Measurements from ENCODE around the gene TOMM7. TPM values are rescaled to one million over a fixed set of nuclear protein-coding genes. Genes with fewer than 3 reads are reported as not detected.
A peak's percentile ranks its signal among the peaks of the same experiment; 100 is the strongest.

TOMM7 gene
- total and polyA plus RNA-seq, 10 of the 15 experiments (the other 5 are each of a cell fraction or from before 2014, with no cell fraction given) = 151 to 1,497 (median 322) TPM

DNA sequence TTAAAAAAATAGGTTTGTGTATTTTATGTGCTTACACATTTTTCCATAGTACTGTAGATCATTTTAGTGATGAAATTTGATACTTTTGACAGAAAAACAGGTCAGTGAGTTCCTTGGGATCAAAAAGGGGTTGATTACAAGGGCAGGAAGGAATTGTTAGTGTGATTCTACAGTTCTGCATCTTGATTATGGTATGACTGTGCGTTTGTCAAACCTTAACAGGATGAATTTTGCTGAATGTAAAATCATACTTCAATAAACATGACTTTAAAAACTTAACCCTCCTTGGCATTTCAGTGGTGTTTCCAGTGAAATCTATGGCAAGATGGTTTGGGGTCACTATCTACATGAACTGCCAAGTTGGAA is 35.6 kb upstream of the TOMM7 start:
- TF ChIP-seq SPI1 (IDR thresholded peaks at IDR 0.05; ENCODE audit: borderline replicate concordance, insufficient read depth, low read depth, low read length) (peak; percentile 7; the same call in 1 of the 2 replicates), ZNF24 (IDR thresholded peaks at IDR 0.05) (no peak), BMI1 (IDR thresholded peaks at IDR 0.05; ENCODE audit: borderline replicate concordance) (no peak), YY1 (IDR thresholded peaks at IDR 0.05; ENCODE audit: low read depth, low read length) (no peak), MYB (IDR thresholded peaks at IDR 0.05; ENCODE audit: borderline replicate concordance, low read depth, low read length) (no peak), BACH1 (IDR thresholded peaks at IDR 0.05; ENCODE audit: borderline replicate concordance) (no peak), FOXK2 (IDR thresholded peaks at IDR 0.05) (no peak), TCF7 (IDR thresholded peaks at IDR 0.05; ENCODE audit: borderline replicate concordance) (no peak), NBN (IDR thresholded peaks at IDR 0.05) (no peak), CEBPB (IDR thresholded peaks at IDR 0.05; ENCODE audit: borderline replicate concordance in 1 of 2, low read depth in 2 of 2, low read length in 2 of 2) (no peak), CBX5 (IDR thresholded peaks at IDR 0.05; ENCODE audit: low read depth) (no peak), STAT1 (conservative IDR thresholded peaks at IDR 0.05) (no peak), EP300 (IDR thresholded peaks at IDR 0.05; ENCODE audit: borderline replicate concordance in 1 of 2, control insufficient read depth in 1 of 2, low read depth in 2 of 2, low read length in 2 of 2) (no peak), MTA3 (IDR thresholded peaks at IDR 0.05; ENCODE audit: borderline replicate concordance, low read length) (no peak)
- TF ChIP-seq, protein P1, sequence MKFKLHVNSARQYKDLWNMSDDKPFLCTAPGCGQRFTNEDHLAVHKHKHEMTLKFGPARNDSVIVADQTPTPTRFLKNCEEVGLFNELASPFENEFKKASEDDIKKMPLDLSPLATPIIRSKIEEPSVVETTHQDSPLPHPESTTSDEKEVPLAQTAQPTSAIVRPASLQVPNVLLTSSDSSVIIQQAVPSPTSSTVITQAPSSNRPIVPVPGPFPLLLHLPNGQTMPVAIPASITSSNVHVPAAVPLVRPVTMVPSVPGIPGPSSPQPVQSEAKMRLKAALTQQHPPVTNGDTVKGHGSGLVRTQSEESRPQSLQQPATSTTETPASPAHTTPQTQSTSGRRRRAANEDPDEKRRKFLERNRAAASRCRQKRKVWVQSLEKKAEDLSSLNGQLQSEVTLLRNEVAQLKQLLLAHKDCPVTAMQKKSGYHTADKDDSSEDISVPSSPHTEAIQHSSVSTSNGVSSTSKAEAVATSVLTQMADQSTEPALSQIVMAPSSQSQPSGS (IDR thresholded peaks at IDR 0.05; ENCODE audit: low read length) = 0 out of 2 replicates have a peak, but pooled peaks have one; percentile 16
- TF ChIP-seq, protein P2, sequence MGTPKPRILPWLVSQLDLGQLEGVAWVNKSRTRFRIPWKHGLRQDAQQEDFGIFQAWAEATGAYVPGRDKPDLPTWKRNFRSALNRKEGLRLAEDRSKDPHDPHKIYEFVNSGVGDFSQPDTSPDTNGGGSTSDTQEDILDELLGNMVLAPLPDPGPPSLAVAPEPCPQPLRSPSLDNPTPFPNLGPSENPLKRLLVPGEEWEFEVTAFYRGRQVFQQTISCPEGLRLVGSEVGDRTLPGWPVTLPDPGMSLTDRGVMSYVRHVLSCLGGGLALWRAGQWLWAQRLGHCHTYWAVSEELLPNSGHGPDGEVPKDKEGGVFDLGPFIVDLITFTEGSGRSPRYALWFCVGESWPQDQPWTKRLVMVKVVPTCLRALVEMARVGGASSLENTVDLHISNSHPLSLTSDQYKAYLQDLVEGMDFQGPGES (IDR thresholded peaks at IDR 0.05) = no peak
- ATAC-seq (no peak), DNase-seq (ENCODE audit: low read depth, low spot score) (no peak), FAIRE-seq (no peak)
- Histone ChIP-seq H3K9me3 (replicated peaks; ENCODE audit: control insufficient read depth, insufficient read depth, low read length) (no peaks in the 10 kb centered on the region; the same call in 2 of the 3 replicates), H3K4me2 (ENCODE audit: control insufficient read depth, insufficient read depth) (peak overlapping the region; percentile 38; the same call in 1 of the 2 replicates), H3K79me2 (ENCODE audit: control insufficient read depth, insufficient read depth, low read length) (peaks cover 38% of the 10 kb centered on the region), H3K27me3 (replicated peaks in 1 of 2; ENCODE audit: control insufficient read depth in 2 of 2, insufficient read depth in 2 of 2, low read length in 1 of 2) (no peaks in the 10 kb centered on the region), H3K4me3 (no peak overlapping the region), H3K4me1 (ENCODE audit: control insufficient read depth, insufficient read depth, low read length) (peaks cover 14% of the 10 kb centered on the region), H4K20me1 (ENCODE audit: control insufficient read depth, insufficient read depth) (no peaks in the 10 kb centered on the region), H3K36me3 (ENCODE audit: control insufficient read depth in 2 of 2, insufficient read depth in 2 of 2, low read length in 1 of 2) (peaks cover 0 to 5% of the 10 kb centered on the region in 2 experiments; a peak in 1 of 4 replicates), H2AFZ (ENCODE audit: control insufficient read depth, low read depth, low read length) (no peak overlapping the region), H3K9ac (ENCODE audit: control insufficient read depth, insufficient read depth, low read length) (no peak overlapping the region), H3K27ac (ENCODE audit: control insufficient read depth, insufficient read depth) (peak overlapping the region; percentile 46)
- ChIA-PET SMC1A (ENCODE audit: uncharacterized antibody, unreplicated experiment) (interaction anchor here (0.6 to 3.8 kb wide), 4 partner anchors 9 to 244 kb away, joined by 3 to 34 read pairs (median 20); no protein-coding TSS in a partner anchor), RAD21 (ENCODE audit: unreplicated experiment) (interaction anchor here (1.5 to 5.7 kb wide), 5 partner anchors 12 to 198 kb away, joined by 3 to 46 read pairs (median 40); partner anchors contain the start of gene HYCC1), POLR2A (interaction anchor here (0.6 to 3.7 kb wide), 5 partner anchors 10 to 154 kb away, joined by 3 to 23 read pairs (median 6); no protein-coding TSS in a partner anchor), CTCF (interaction anchor here (2.4 kb wide), 1 partner anchor 196 kb away, joined by 14 read pairs; no protein-coding TSS in a partner anchor)
- intact Hi-C loops (cut with micrococcal nuclease; ENCODE audit: unreplicated experiment) (loop anchor here (1.0 to 10.0 kb wide), 3 partner anchors 14 to 327 kb away; partner anchors contain the start of gene NUP42), in situ Hi-C loops (cut with MboI) (no loop called here)
- no TSS peak for BruUV-seq (replicated peaks)
- 100% methylated on average over 1 of the region's 1 CpG for WGBS (ENCODE audit: insufficient coverage, insufficient replicate concordance, low lambda C conversion rate, missing lambda C conversion rate)
